ENCODE results near the gene MFAP4.

- TF ChIP-seq CTCF (IDR thresholded peaks at IDR 0.05; ENCODE audit: poor library complexity, severe bottlenecking) (no peak), EZH2 (IDR thresholded peaks at IDR 0.05; ENCODE audit: borderline replicate concordance, insufficient read depth, low read length, poor library complexity, severe bottlenecking) (no peak), MXI1 (conservative IDR thresholded peaks at IDR 0.05; ENCODE audit: poor library complexity, severe bottlenecking) (no peak), POLR2AphosphoS5 (IDR thresholded peaks at IDR 0.05) (no peak), RAD21 (conservative IDR thresholded peaks at IDR 0.05) (no peak), TAF1 (IDR thresholded peaks at IDR 0.05; ENCODE audit: low read depth) (no peak)
These were observed 17.3 kb upstream of the MFAP4 start for GRCh38 chr17:19404264-19404663.

Measured in neural cell (in vitro differentiated cells).